HuH-7.5 (cell line): Measurements from ENCODE around the gene PRKCE.

Experiments
- DNase-seq: peaks from one replicate; pipeline ENCODE4 v3.0.0; 2011; ENCODE audit warnings: low spot score

The PRKCE gene

DNA sequence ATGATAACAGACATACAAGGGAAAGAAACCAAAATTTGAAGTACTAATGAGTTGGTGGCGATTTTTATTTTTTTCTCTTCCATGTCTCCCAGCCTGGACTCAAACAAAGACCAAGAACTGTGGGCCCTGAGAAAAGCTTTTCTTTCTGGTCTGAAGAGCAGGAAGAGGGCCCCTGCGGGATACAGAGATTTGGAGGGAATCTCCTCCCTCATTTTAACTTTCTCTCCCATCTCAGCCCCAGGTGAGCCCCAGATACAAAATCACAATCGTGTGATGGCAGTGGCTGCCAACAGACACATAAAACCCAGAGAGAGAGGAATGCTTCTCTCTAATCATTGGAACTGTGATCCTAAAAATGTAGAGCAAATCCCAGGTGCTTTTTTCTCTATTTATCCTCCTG lies 19.5 kb upstream of the PRKCE start:
- DNase-seq: no peak

GRCh38 chr2:45634223-45634622 lies 17.3 kb upstream of the PRKCE start:
- DNase-seq: no peak

- no peak for DNase-seq
These were observed 15.5 kb upstream of the PRKCE start for GRCh38 chr2:45636008-45636407.

- DNase-seq: no peak
These were observed 14.0 kb upstream of the PRKCE start for GRCh38 chr2:45637440-45637839.

DNA sequence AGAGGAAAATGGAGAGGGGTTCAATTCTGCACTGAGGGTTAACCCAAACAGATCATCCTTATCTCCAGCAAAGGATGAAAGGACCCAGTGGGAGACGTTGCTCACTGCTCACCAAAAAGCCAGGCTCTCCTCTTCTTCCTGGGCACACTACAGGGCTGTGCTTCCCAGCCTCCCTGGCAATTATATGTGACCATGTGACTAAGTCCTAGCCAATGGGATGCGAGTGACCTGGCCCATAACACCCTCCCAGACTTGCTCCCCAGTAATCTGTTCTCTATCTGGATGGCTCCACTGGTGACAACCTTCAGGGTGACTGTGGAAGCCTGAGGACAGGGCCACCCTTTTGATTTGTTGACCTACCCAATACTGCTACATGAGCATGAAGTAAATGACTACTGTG lies 10.9 kb upstream of the PRKCE start:
- no peak for DNase-seq

DNA sequence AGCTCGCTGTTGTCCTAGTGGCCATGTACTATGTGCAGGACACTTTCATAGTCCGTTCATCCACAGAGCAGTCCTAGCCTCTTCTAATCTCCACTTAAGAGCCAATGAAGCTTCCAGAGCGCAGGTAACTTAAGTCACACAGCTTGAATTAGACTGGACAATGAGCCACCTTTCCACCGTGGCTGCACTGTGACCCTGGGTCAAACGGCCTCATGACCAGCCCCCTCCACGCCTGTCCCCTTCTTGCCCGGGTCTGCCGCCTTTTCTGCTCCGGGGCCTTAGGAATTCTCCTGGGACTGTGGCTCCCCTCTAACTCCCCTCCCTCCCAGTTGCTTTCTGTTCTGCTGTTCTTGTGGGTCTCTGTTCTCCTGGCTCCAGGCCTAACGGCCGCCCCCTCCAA lies 8.4 kb upstream of the PRKCE start:
- DNase-seq: peak; percentile 31

GRCh38 chr2:45643543-45644542 lies 7.6 kb upstream of the PRKCE start:
- DNase-seq: peak; percentile 82

DNA sequence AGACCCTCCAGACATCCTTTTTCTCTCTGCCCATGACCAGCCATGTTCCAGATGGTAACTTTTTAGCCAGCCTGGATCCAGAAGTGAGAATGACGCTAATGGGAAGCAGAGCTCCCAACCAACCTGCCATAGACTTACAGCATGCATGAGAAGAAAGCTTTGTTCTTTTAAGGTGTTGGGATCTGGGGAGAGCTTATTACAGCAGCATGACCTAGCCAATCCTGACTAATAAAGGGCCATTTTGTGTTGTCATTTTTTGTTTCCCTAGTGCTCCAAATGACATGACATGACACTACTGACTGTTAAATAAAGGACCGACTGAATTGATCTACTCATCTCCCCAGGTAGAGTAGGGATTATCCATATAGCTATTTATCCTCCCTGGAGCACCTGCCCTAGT lies 5.2 kb upstream of the PRKCE start:
- DNase-seq: no peak

GRCh38 chr2:45647356-45647755 lies 4.1 kb upstream of the PRKCE start:
- no peak for DNase-seq

- DNase-seq: no peak
These were observed 3.4 kb upstream of the PRKCE start for GRCh38 chr2:45647986-45648520.

GRCh38 chr2:45648636-45649035 lies 2.8 kb upstream of the PRKCE start:
- DNase-seq: no peak

- no peak for DNase-seq
These were observed 2.0 kb upstream of the PRKCE start for GRCh38 chr2:45649462-45649857.

DNA sequence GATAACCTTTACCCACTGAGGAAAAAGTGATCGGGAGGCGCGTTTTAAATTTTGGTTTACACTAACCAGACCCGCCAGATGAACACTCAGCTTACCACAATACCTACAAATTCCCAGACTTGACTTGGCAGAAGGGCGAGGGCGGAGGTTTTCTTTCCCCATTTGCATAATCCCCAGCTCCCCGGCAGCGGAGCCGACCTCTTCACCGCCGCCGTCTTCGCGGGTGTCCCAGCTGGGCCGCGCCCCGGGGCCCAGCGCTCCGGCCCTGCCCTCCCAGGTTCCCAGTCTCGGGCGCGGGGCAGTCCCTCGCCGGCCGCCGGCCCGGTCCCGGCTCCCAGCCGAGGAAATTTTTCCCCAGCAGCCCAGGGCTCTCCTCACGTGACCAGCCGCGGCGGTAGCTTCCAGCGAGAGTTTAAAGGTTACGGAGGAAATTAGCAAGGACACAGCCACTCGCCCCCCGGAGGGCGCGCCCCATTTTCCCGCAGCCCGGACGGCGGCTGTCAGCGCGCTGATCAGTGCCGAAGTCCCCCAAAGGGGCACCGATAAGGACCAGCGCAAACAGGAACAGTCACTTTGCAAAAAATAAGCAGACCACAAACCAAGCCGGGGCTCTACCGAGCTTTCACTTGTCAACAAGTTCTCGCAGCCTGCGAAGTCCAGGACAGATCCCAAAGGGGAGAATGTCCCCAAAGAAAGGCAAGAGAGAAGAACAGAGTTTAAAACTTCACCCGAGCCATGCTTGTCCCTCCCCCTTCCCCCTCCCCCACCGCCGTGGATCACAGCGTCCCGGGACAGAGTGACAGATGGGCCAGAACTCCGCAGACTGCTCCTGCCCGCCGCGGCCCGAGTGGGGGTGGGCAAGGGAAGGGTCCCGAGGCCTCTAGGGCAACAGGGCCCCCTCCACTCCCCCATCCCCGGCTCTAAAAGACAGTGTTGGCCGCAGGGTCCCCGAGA lies 1.3 kb upstream of the PRKCE start:
- peak; percentile 72 for DNase-seq

GRCh38 chr2:45650851-45651414 lies 542 bp upstream of the PRKCE start:
- peak; percentile 55 for DNase-seq

- no peak for DNase-seq
These were observed 886 bp downstream of the PRKCE start for GRCh38 chr2:45652090-45653031.

- DNase-seq: no peak
These were observed 1.8 kb downstream of the PRKCE start for GRCh38 chr2:45653122-45653913.

DNA sequence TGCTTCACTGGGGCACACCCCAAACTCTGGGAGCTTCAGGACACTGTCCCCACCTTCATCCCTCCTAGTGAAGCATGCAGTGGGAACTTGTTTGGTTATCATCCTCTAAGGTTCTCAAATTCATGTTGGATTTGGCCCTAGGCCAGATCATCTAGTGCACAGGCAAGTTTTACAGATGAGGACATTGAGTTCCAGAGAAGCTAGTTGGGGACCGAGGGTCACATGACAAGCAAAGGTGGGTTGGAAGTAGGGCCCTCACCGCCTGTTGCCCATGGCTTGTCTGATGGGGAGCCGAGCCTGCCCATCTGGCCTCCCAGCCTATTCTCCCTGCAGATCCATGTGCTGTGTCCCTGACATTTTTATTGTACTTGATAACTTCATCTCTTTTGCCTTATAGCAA lies 2.8 kb downstream of the PRKCE start:
- DNase-seq: no peak

DNA sequence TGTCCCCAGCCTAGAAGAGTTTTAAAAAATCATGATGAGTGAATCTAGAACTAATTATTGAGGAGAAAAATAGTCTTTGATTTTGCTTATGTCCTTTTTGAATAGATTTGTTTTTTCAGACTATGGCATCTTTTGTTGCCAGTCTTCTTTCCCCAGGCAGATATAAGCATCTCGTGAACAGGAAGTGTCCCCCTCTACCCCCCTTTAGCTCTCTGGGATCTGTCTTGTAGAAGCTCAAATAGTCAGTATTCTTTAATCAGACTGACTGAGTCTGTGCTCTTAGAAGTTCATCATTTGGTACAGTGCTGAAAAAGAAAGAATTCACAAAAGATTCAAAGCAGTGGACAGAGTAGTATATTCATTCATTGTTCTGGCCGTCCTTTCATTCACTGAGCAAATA lies 10.4 kb downstream of the PRKCE start:
- DNase-seq: no peak

- no peak for DNase-seq
These were observed 13.3 kb downstream of the PRKCE start for GRCh38 chr2:45664635-45665261.

DNA sequence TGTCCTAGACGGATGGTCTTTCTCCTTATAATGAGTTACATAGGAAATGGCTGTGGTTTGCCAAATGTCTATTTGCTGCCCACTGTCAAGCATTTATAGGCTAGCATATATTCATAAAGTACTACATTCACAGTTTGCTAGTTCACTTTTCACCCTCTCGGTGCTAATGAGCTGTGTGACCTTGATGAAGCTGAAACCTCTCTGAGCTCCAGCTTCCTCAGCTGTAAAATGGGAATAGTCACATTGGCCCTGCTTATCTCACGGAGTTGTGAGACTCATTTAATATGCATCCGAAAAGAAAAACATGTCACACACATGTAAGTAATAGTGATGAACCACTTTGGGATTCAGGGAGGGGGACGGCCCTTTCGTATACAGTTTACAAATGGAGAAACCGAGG lies 17.0 kb downstream of the PRKCE start:
- DNase-seq: no peak
